ENCODE results near the gene CAPN15. TPM values are rescaled to one million over a fixed set of nuclear protein-coding genes. Genes with fewer than 3 reads are reported as not detected.
A peak's percentile ranks its signal among the peaks of the same experiment; 100 is the strongest.

Gene CAPN15
- total and polyA plus RNA-seq, 9 of the 15 experiments (the other 6 are each of a cell fraction or from before 2014, with no cell fraction given) = 0.62 to 111 (median 14.2) TPM

GRCh38 chr16:578870-579405 is 51.4 kb downstream of the CAPN15 start (continued):
- no peak for TF ChIP-seq BRD9 (IDR thresholded peaks at IDR 0.05; ENCODE audit: low read depth, partially characterized antibody)
- 0 out of 2 replicates have a peak, but pooled peaks have one; percentile 37 for TF ChIP-seq HDAC2 (IDR thresholded peaks at IDR 0.05)
- no peak for TF ChIP-seq NCOA6 (IDR thresholded peaks at IDR 0.05)
- TF ChIP-seq ZC3H8 (IDR thresholded peaks at IDR 0.05) = no peak
- no peak for TF ChIP-seq ZKSCAN1 (IDR thresholded peaks at IDR 0.05; ENCODE audit: low read depth, low read length)
- TF ChIP-seq ZNF668 (CRISPR knock-in tag; IDR thresholded peaks at IDR 0.05) = no peak
- TF ChIP-seq USF2 (CRISPR knock-in tag; IDR thresholded peaks at IDR 0.05) = peak; percentile 71
- no peak for TF ChIP-seq TAF7 (tag; IDR thresholded peaks at IDR 0.05)
- no peak for TF ChIP-seq ZNF146 (CRISPR knock-in tag; IDR thresholded peaks at IDR 0.05; ENCODE audit: unreplicated experiment)
- TF ChIP-seq DPF2 (IDR thresholded peaks at IDR 0.05) = 0 out of 2 replicates have a peak, but pooled peaks have one; percentile 35
- no peak for TF ChIP-seq ZNF717 (CRISPR knock-in tag; IDR thresholded peaks at IDR 0.05)
- TF ChIP-seq, protein P1, sequence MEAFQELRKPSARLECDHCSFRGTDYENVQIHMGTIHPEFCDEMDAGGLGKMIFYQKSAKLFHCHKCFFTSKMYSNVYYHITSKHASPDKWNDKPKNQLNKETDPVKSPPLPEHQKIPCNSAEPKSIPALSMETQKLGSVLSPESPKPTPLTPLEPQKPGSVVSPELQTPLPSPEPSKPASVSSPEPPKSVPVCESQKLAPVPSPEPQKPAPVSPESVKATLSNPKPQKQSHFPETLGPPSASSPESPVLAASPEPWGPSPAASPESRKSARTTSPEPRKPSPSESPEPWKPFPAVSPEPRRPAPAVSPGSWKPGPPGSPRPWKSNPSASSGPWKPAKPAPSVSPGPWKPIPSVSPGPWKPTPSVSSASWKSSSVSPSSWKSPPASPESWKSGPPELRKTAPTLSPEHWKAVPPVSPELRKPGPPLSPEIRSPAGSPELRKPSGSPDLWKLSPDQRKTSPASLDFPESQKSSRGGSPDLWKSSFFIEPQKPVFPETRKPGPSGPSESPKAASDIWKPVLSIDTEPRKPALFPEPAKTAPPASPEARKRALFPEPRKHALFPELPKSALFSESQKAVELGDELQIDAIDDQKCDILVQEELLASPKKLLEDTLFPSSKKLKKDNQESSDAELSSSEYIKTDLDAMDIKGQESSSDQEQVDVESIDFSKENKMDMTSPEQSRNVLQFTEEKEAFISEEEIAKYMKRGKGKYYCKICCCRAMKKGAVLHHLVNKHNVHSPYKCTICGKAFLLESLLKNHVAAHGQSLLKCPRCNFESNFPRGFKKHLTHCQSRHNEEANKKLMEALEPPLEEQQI (IDR thresholded peaks at IDR 0.05) = no peak
- peak; percentile 58; the same call in 1 of the 2 replicates for TF ChIP-seq PHF21A (IDR thresholded peaks at IDR 0.05; ENCODE audit: borderline replicate concordance, low read depth)
- peak in 1 of 2 experiments; percentile 86; a peak in 1 of 4 replicates for TF ChIP-seq NONO (IDR thresholded peaks at IDR 0.05; ENCODE audit: low read depth in 2 of 2, low read length in 1 of 2)
- TF ChIP-seq, protein P2, sequence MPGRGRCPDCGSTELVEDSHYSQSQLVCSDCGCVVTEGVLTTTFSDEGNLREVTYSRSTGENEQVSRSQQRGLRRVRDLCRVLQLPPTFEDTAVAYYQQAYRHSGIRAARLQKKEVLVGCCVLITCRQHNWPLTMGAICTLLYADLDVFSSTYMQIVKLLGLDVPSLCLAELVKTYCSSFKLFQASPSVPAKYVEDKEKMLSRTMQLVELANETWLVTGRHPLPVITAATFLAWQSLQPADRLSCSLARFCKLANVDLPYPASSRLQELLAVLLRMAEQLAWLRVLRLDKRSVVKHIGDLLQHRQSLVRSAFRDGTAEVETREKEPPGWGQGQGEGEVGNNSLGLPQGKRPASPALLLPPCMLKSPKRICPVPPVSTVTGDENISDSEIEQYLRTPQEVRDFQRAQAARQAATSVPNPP (IDR thresholded peaks at IDR 0.05; ENCODE audit: borderline replicate concordance, insufficient read depth, insufficient read length) = no peak
- no peak for TF ChIP-seq ZNF785 (CRISPR knock-in tag; IDR thresholded peaks at IDR 0.05)
- no peak for TF ChIP-seq SRF (CRISPR knock-in tag; IDR thresholded peaks at IDR 0.05)
- no peak for TF ChIP-seq ZBTB34 (CRISPR knock-in tag; IDR thresholded peaks at IDR 0.05)
- TF ChIP-seq ELK3 (CRISPR knock-in tag; IDR thresholded peaks at IDR 0.05) = no peak
- peak; percentile 30; the same call in 1 of the 2 replicates for TF ChIP-seq POLR2AphosphoS5 (IDR thresholded peaks at IDR 0.05; ENCODE audit: control insufficient read depth, insufficient read depth, low read depth, low read length)
- TF ChIP-seq SREBF2 (CRISPR knock-in tag; IDR thresholded peaks at IDR 0.05) = no peak
- TF ChIP-seq ZNF197 (CRISPR knock-in tag; IDR thresholded peaks at IDR 0.05; ENCODE audit: low read depth) = no peak
- no peak for TF ChIP-seq PML (IDR thresholded peaks at IDR 0.05; ENCODE audit: low read length)
- no peak for TF ChIP-seq POLR3A (IDR thresholded peaks at IDR 0.05; ENCODE audit: borderline replicate concordance, extremely low read depth, insufficient read depth, insufficient read length)

Data from K562 (cell line).